CD14-positive monocyte (primary cell): ENCODE data around the gene CBFB. TPM values are rescaled to one million over a fixed set of nuclear protein-coding genes. Genes with fewer than 3 reads are reported as not detected.

Source experiments
- DNase-seq, 3 donors: peaks; one replicate each; pipeline ENCODE4 v3.0.0-alpha.2; 2011 to 2022
- H2AFZ ChIP-seq: 2 replicates; pipeline ENCODE4 v1.6.0; 2012; ENCODE audit warnings: mild to moderate bottlenecking, low read depth, low read length, inconsistent platforms; ENCODE audit not compliant: insufficient read depth, poor library complexity, severe bottlenecking
- H3K27ac ChIP-seq, 2 donors: 1 replicate in 1 of 2; 2 replicates in 1 of 2; pipeline ENCODE4 v1.5.1; 2012 to 2013; ENCODE audit warnings: low read length in 2 of 2, control low read depth in 1 of 2, inconsistent platforms in 1 of 2, low read depth in 1 of 2, mild to moderate bottlenecking in 1 of 2
- H3K27me3 ChIP-seq, 2 donors: one replicate each; pipeline versions ENCODE4 v1.6.0 to v1.6.1; 2011 to 2013; ENCODE audit warnings: low read length in 2 of 2; ENCODE audit not compliant: control insufficient read depth in 2 of 2, insufficient read depth in 2 of 2
- H3K36me3 ChIP-seq, 2 donors: replicated peaks in 1 of 2; 1 replicate in 1 of 2; 2 replicates in 1 of 2; pipeline versions ENCODE4 v1.5.1 to v1.6.1; 2012 to 2013; ENCODE audit warnings: low read length in 2 of 2, control low read depth in 1 of 2, inconsistent platforms in 1 of 2, mild to moderate bottlenecking in 1 of 2; ENCODE audit not compliant: insufficient read depth in 2 of 2, control insufficient read depth in 1 of 2
- H3K4me1 ChIP-seq, 2 donors: 1 replicate in 1 of 2; 2 replicates in 1 of 2; pipeline versions ENCODE4 v1.5.1 to v1.6.1; 2012 to 2013; ENCODE audit warnings: low read length in 2 of 2, control low read depth in 1 of 2, inconsistent platforms in 1 of 2, mild to moderate bottlenecking in 1 of 2, moderate library complexity in 1 of 2; ENCODE audit not compliant: insufficient read depth in 2 of 2, control insufficient read depth in 1 of 2
- H3K4me2 ChIP-seq: replicated peaks from 2 replicates; pipeline ENCODE3; 2012; ENCODE audit warnings: low read length, moderate library complexity, mild to moderate bottlenecking; ENCODE audit not compliant: poor library complexity, severe bottlenecking; ENCODE audit errors: extremely low read depth
- H3K4me3 ChIP-seq, 3 experiments: fragments of 200-600 bp in 1 of 3; sonication (generic) in 1 of 3; replicated peaks in 1 of 3; 1 replicate in 2 of 3; 2 replicates in 1 of 3; pipeline ENCODE4 v1.5.1; 2011 to 2013; ENCODE audit warnings: low read length in 3 of 3, mild to moderate bottlenecking in 3 of 3, control low read depth in 2 of 3, low read depth in 2 of 3, inconsistent platforms in 1 of 3, moderate library complexity in 1 of 3
- H3K79me2 ChIP-seq: 2 replicates; pipeline ENCODE4 v1.6.0; 2012; ENCODE audit warnings: mild to moderate bottlenecking, control low read depth, inconsistent platforms, low read length, moderate library complexity; ENCODE audit not compliant: insufficient read depth
- H3K9ac ChIP-seq: 2 replicates; pipeline ENCODE4 v1.6.0; 2017; ENCODE audit warnings: low read length, mild to moderate bottlenecking; ENCODE audit not compliant: insufficient read depth, poor library complexity, severe bottlenecking
- H3K9me3 ChIP-seq, 2 donors: replicated peaks in 1 of 2; 1 replicate in 1 of 2; 2 replicates in 1 of 2; pipeline versions ENCODE4 v1.5.1 to v1.6.1; 2012 to 2013; ENCODE audit warnings: low read length in 2 of 2, control low read depth in 1 of 2; ENCODE audit not compliant: control insufficient read depth in 1 of 2, insufficient read depth in 1 of 2
- H4K20me1 ChIP-seq: 2 replicates; pipeline ENCODE4 v1.6.0; 2012; ENCODE audit warnings: mild to moderate bottlenecking, low read length, control low read depth, moderate library complexity; ENCODE audit not compliant: insufficient read depth
- H3K27ac Mint-ChIP-seq, 7 donors: one replicate each; pipeline ENCODE4 v1.8.0; 2020; ENCODE audit warnings: mild to moderate bottlenecking in 7 of 7, mixed read lengths in 7 of 7, moderate library complexity in 6 of 7, inconsistent platforms in 2 of 7
- H3K27me3 Mint-ChIP-seq, 3 donors: one replicate each; pipeline ENCODE4 v1.8.0; 2021 to 2022; ENCODE audit warnings: low read depth in 3 of 3, mild to moderate bottlenecking in 3 of 3, mixed read lengths in 3 of 3, moderate library complexity in 3 of 3, inconsistent platforms in 1 of 3
- H3K36me3 Mint-ChIP-seq, 2 donors: one replicate each; pipeline ENCODE4 v1.8.0; 2020; ENCODE audit warnings: mixed read lengths in 2 of 2, inconsistent platforms in 1 of 2, mild to moderate bottlenecking in 1 of 2
- H3K4me1 Mint-ChIP-seq: one replicate; pipeline ENCODE4 v1.8.0; 2020; ENCODE audit warnings: mild to moderate bottlenecking, mixed read lengths
- H3K4me3 Mint-ChIP-seq, 2 donors: one replicate each; pipeline ENCODE4 v1.8.0; 2020; ENCODE audit warnings: mild to moderate bottlenecking in 2 of 2, mixed read lengths in 2 of 2, moderate library complexity in 1 of 2
- H3K9me3 Mint-ChIP-seq, 7 donors: one replicate each; pipeline ENCODE4 v1.8.0; 2020 to 2022; ENCODE audit warnings: mixed read lengths in 7 of 7, mild to moderate bottlenecking in 6 of 7, moderate library complexity in 6 of 7, inconsistent platforms in 2 of 7
- CTCF ChIP-seq: fragments of 200-600 bp; IDR thresholded peaks from one replicate; pipeline ENCODE4 v1.8.0; 2022; ENCODE audit warnings: antibody characterized with exemption, mild to moderate bottlenecking
- WGBS: methylation state at CpG from one replicate; pipeline ENCODE4 v1.1.5; 2013; ENCODE audit warnings: missing lambda C conversion rate; ENCODE audit not compliant: insufficient coverage; 5-methylcytosine and 5-hydroxymethylcytosine counted together
- intact Hi-C, 2 donors: fragments of 100-400 bp; cut with micrococcal nuclease; formaldehyde crosslinking; loops; one replicate each; pipeline versions ENCODE4 v1.15.0 to v1.15.1; 2023
- polyA plus RNA-seq, 3 donors: library from polyadenylated mRNA; depleted of rRNA in 1 of 3; unstranded in 2 of 3; stranded (reverse) in 1 of 3; fragments of 300-500 nt in 2 of 3; fragments of >200 nt in 1 of 3; fragmentation: Illumina TruSeq in 2 of 3; gene quantifications; 1 replicate in 2 of 3; 2 replicates in 1 of 3; pipeline ENCODE4 v1.2.3, GENCODE V29; 2012 to 2021

The CBFB gene
- polyA plus RNA-seq, 3 donors: 28.3 to 45.4 (median 29.5) TPM

GRCh38 chr16:66984892-66985311, 44.0 kb upstream of the CBFB start:
- TF ChIP-seq CTCF: no peak
- Mint-ChIP-seq H3K27me3 (peaks cover 5 to 7% (median 6%) of the 10 kb centered on the region in 3 donors), H3K36me3 (no peaks in the 10 kb centered on the region), H3K4me3 (no peak overlapping the region), H3K9me3 (no peaks in the 10 kb centered on the region), H3K27ac (no peak overlapping the region), H3K4me1 (no peaks in the 10 kb centered on the region)
- 91% methylated on average over 4 of the region's 4 CpGs for WGBS
- H4K20me1 ChIP-seq: no peaks in the 10 kb centered on the region
- no peak overlapping the region for H2AFZ ChIP-seq
- no peaks in the 10 kb centered on the region for H3K9me3 ChIP-seq
- no peak overlapping the region for H3K27ac ChIP-seq
- H3K4me3 ChIP-seq: no peak overlapping the region
- H3K9ac ChIP-seq: no peak overlapping the region
- no peak for DNase-seq
- no peak overlapping the region for H3K4me2 ChIP-seq
- intact Hi-C loops: no loop called here
- no peaks in the 10 kb centered on the region for H3K4me1 ChIP-seq
- H3K27me3 ChIP-seq: no peaks in the 10 kb centered on the region
- no peaks in the 10 kb centered on the region for H3K79me2 ChIP-seq
- no peaks in the 10 kb centered on the region for H3K36me3 ChIP-seq

GRCh38 chr16:66986559-66986958, 42.4 kb upstream of the CBFB start:
- no peaks in the 10 kb centered on the region for H3K9me3 Mint-ChIP-seq
- H3K36me3 Mint-ChIP-seq: no peaks in the 10 kb centered on the region
- H3K4me1 ChIP-seq: no peaks in the 10 kb centered on the region
- intact Hi-C loops: no loop called here
- no peak for TF ChIP-seq CTCF
- no peaks in the 10 kb centered on the region for H3K79me2 ChIP-seq
- 90% methylated on average over 2 of the region's 6 CpGs for WGBS
- no peaks in the 10 kb centered on the region for H3K9me3 ChIP-seq
- no peaks in the 10 kb centered on the region for H4K20me1 ChIP-seq
- no peak overlapping the region for H3K9ac ChIP-seq
- no peak overlapping the region for H3K27ac ChIP-seq
- DNase-seq: no peak
- no peaks in the 10 kb centered on the region for H3K27me3 ChIP-seq
- H3K27me3 Mint-ChIP-seq: peaks cover 5 to 10% (median 7%) of the 10 kb centered on the region in 3 donors
- H2AFZ ChIP-seq: no peak overlapping the region
- H3K27ac Mint-ChIP-seq: no peak overlapping the region
- H3K4me2 ChIP-seq: no peak overlapping the region
- H3K36me3 ChIP-seq: no peaks in the 10 kb centered on the region
- no peak overlapping the region for H3K4me3 Mint-ChIP-seq
- H3K4me1 Mint-ChIP-seq: no peaks in the 10 kb centered on the region
- H3K4me3 ChIP-seq: no peak overlapping the region
